GM21360 (cell line): Measurements from ENCODE around the gene PCDHA7.
"Not testable (repeated sequence)": the region's sequence is repeated elsewhere in the genome, so short reads cannot be mapped to it uniquely, and the experiment has no call there.

Experiments used
- ATAC-seq: cut with Tn5 transposase; IDR thresholded peaks from one replicate; pipeline ENCODE4 v1.9.1; 2021; ENCODE audit warnings: mild to moderate bottlenecking, moderate library complexity; ENCODE audit not compliant: unreplicated experiment

Gene PCDHA7

DNA sequence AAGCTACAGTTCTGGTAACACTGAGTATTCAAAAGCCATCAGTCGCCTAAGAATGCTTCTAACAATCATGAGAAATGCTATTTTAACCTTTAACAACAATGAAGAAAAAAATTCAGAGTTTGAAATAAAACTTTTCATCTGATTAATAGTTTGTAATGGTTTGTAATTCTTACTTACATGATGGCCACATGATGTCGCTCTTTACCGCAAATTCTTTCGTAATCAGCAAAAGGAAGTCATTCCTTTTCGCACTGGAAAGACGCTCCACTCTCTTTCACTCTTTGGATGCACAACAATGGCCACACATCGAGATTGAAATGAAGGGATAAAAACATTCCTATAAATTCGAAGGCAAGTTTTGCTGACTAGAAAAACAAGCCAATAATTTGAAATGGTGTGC lies at the start of gene PCDHA7:
PCDHA7 (plus strand) TSS at position 277 of the 400 bp plus-strand sequence; CDS start at position 392, 115 bp downstream.
- no peak for ATAC-seq

- ATAC-seq, result no peak
Measured at GRCh38 chr5:140785905-140786686, 48.0 kb upstream of the PCDHA7 start, which contains the start of gene PCDHA1. Gene PCDHA1, plus strand, starts transcription at chr5:140786140.

DNA sequence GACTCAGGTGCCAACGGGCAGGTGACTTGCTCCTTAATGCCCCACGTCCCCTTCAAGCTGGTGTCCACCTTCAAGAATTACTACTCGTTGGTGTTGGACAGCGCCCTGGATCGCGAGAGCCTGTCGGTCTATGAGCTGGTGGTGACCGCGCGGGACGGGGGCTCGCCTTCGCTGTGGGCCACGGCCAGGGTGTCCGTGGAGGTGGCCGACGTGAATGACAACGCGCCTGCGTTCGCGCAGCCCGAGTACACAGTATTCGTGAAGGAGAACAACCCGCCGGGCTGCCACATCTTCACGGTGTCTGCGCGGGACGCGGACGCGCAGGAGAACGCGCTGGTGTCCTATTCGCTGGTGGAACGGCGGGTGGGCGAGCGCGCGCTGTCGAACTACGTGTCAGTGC lies 46.6 kb upstream of the PCDHA7 start:
- not testable (repeated sequence) for ATAC-seq

GRCh38 chr5:140787849-140788504 lies 46.1 kb upstream of the PCDHA7 start:
- ATAC-seq, result not testable (repeated sequence)

DNA sequence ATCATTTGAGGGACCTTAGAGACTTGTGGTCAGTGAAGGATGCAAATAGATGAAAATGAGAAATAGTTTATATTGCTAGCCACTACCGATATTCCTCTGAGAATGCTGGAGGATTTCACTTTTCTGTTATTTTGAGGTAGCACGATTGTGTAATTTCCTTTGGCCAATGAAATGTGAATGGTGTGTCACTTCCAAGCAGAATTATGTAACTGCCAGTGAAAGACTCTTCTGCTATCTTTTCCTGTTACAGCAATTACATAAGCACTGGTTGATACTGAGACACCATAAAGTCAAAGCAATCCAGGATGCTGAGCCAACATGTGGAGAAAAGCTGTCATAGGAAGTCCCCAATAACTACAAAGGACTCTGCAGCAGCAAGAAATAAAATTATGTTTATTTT lies 43.0 kb upstream of the PCDHA7 start:
- ATAC-seq, result no peak

DNA sequence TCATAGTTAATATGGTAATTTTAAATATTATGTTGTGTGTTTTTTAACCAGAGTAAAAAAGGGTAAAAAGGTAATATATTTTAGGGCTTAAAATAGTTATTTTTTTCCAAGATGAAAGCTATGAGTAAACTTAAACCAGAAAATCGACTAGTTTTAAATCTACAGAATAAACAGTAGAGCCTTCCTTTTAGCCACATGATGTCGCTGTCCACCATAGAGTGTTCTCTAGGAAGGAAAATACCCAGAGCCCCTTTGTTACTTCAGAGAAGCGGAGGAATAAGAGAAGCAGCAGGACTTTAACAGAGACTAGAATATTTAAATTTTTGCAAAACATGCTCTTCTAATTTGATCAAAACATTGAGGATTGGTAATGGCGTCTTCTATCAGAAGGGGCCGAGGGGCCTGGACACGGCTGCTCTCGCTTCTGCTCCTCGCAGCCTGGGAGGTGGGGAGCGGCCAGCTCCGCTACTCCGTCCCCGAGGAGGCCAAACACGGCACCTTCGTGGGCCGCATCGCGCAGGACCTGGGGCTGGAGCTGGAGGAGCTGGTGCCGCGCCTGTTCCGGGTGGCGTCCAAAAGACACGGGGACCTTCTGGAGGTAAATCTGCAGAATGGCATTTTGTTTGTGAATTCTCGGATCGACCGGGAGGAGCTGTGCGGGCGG lies 39.3 kb upstream of the PCDHA7 start, which contains the start of gene PCDHA2:
PCDHA2 (plus strand) TSS at position 258 of the 664 bp plus-strand sequence.
- ATAC-seq, result no peak

GRCh38 chr5:140795259-140795641 lies 38.8 kb upstream of the PCDHA7 start:
- no peak for ATAC-seq

GRCh38 chr5:140796072-140796717 lies 37.9 kb upstream of the PCDHA7 start:
- ATAC-seq, result not testable (repeated sequence)

GRCh38 chr5:140796718-140797095 lies 37.4 kb upstream of the PCDHA7 start:
- ATAC-seq, result no peak

- no peak for ATAC-seq
Measured at GRCh38 chr5:140800816-140801493, 33.1 kb upstream of the PCDHA7 start, which contains the start of gene PCDHA3. Gene PCDHA3, plus strand, starts transcription at chr5:140801057.

DNA sequence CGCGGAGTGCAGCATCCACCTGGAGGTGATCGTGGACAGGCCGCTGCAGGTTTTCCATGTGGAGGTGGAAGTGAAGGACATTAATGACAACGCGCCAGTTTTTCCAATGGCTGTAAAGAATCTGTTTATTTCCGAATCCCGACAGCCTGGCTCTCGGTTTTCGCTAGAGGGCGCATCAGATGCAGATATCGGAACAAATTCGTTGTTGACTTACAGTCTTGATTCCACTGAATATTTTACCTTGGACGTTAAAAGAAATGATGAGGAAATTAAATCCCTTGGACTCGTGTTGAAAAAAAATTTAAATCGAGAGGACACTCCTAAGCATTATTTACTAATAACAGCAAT lies 32.6 kb upstream of the PCDHA7 start:
- no peak for ATAC-seq

GRCh38 chr5:140802381-140802780 lies 31.7 kb upstream of the PCDHA7 start:
- not testable (repeated sequence) for ATAC-seq

DNA sequence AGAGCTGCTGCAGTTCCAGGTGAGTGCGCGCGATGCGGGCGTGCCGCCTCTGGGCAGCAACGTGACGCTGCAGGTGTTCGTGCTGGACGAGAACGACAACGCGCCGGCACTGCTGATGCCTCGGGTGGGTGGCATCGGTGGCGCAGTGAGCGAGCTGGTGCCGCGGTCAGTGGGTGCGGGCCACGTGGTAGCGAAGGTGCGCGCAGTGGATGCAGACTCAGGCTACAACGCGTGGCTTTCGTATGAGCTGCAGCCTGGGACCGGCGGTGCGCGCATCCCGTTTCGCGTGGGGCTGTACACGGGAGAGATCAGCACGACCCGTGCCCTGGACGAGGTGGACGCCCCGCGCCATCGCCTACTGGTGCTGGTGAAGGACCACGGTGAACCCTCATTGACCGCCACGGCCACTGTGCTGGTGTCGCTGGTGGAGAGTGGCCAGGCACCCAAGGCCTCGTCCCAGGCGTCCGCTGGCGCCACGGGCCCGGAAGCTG lies 31.2 kb upstream of the PCDHA7 start:
- ATAC-seq, result no peak

- ATAC-seq, result no peak
Measured at GRCh38 chr5:140806834-140807775, 27.0 kb upstream of the PCDHA7 start, which contains the start of gene PCDHA4. Gene PCDHA4, plus strand, starts transcription at chr5:140807068.

GRCh38 chr5:140808241-140808888 lies 25.7 kb upstream of the PCDHA7 start:
- not testable (repeated sequence) for ATAC-seq

GRCh38 chr5:140808889-140809291 lies 25.2 kb upstream of the PCDHA7 start:
- ATAC-seq, result no peak

DNA sequence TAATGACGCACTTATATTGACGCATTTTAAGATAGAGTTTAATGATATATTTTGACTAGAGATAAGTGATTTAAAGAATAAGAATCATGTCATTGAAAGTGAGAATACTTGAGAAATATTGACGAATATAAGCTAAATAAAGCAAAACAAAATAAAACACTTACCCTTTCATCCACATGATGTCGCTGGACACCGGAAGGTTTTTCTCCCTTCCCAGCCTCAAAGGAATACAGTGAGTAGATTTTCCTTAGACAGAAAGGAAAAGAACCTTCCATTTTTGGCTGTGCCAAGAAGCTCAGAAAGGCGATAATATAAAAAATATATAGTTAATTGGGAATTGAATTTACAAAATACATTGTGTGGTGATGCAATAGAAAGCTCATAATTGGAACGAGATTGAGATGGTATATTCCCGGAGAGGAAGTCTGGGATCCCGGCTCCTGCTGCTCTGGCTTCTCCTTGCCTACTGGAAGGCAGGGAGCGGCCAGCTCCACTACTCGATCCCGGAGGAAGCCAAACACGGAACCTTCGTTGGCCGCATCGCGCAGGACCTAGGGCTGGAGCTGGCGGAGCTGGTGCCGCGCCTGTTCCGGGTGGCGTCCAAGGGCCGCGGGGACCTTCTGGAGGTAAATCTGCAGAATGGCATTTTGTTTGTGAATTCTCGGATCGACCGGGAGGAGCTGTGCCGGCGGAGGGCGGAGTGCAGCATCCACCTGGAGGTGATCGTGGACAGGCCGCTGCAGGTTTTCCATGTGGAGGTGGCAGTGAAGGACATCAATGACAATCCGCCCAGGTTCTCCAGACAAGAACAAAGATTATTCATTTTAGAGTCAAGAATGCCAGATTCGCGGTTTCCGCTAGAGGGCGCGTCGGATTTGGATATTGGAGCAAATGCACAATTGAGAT lies 12.4 kb upstream of the PCDHA7 start, which contains the start of gene PCDHA5:
PCDHA5 (plus strand) TSS at position 239 of the 906 bp plus-strand sequence.
- no peak for ATAC-seq

- ATAC-seq, result no peak
Measured at GRCh38 chr5:140822281-140822629, 11.8 kb upstream of the PCDHA7 start.
